ENCODE results near the gene GULP1.

GRCh38 chr2:188481474-188481873 is 189.8 kb downstream of the GULP1 start:
- TF ChIP-seq, protein P1, sequence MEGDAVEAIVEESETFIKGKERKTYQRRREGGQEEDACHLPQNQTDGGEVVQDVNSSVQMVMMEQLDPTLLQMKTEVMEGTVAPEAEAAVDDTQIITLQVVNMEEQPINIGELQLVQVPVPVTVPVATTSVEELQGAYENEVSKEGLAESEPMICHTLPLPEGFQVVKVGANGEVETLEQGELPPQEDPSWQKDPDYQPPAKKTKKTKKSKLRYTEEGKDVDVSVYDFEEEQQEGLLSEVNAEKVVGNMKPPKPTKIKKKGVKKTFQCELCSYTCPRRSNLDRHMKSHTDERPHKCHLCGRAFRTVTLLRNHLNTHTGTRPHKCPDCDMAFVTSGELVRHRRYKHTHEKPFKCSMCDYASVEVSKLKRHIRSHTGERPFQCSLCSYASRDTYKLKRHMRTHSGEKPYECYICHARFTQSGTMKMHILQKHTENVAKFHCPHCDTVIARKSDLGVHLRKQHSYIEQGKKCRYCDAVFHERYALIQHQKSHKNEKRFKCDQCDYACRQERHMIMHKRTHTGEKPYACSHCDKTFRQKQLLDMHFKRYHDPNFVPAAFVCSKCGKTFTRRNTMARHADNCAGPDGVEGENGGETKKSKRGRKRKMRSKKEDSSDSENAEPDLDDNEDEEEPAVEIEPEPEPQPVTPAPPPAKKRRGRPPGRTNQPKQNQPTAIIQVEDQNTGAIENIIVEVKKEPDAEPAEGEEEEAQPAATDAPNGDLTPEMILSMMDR (IDR thresholded peaks at IDR 0.05), result no peak
- TF ChIP-seq POLR2A (IDR thresholded peaks at IDR 0.05; ENCODE audit: low read depth), result no peak
